HG03066 (cell line): ENCODE results near the gene ZNF384.

Experiments
- ATAC-seq: cut with Tn5 transposase; IDR thresholded peaks from one replicate; pipeline ENCODE4 v1.9.1; 2021; ENCODE audit warnings: low read depth; ENCODE audit not compliant: unreplicated experiment

The ZNF384 gene

DNA sequence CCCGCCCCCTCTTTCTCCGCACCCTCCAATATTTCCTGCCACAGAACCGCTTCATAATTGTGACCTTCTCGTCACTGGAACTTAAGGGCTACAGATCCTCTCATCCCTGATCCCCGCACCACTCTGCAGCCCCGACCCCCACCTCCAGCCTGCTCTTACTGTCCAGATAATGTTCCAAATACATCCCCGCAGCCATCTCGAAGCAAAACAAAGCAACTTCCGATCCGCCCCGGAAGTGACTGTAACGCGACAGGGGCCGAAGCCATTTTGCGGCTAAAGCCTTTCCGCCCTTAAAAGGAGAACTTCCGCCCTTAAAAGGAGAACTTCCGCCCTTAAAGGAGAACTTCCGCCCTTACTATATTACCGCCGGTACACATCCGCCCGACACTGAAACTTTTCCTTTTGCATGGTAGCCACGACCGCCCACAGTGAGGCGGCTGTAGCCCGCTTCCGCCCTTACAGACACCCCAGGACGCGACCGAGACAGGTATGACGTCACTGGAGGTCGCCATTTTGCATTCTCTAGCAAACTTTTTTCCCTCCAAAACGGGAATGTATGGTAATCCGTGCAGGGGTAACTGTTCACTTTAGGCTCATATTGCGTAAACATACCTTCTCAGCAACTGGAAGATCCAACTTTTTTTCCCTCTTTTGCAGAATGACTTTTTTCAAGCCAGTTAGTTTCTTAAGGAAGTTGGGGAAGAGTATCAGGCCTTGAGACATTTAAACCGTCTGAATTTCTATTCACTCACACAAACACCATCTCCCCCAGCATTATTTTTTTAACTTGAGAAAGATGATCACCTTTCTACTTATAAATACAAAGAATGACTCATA is 26.1 kb downstream of the ZNF384 start, which contains the start of gene ING4:
Gene ING4 (minus strand): TSS at position 214 of the 837 bp plus-strand sequence. CDS start 18 bp downstream, at position 196.
- ATAC-seq = peak; percentile 99

DNA sequence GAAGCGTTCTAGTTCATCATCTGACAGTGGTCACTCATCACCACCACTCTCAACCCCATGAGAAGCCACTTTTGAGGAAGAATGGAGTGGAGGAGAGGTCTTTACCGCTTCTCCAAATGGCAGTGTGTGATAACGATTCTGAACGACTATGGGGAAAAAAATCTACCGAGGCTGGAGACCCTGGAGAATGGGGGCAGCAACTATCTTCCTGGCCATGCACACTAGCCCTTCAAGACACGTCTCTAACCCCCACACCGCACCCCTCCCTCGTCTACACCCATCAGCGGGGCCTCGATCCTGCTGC is 26.6 kb downstream of the ZNF384 start:
- peak; percentile 29 for ATAC-seq

DNA sequence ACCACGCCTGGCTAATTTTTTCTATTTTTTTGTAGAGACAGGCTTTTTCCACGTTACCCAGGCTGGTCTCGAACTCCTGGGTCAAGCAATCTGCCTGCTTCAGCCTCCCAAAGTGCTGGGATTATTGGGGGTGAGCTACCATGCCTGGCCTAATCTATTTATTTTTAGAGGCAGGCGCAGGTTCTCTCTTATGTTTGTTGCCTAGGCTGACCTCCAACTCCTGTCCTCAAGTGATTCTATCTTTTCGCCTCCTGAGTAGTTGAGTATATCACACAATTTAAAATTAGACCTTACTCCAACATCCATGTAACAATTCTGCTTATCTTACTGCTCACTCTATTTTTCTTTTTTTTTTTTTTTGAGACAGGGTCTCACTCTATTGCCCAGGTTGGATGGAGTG is 35.2 kb downstream of the ZNF384 start:
- no peak for ATAC-seq

DNA sequence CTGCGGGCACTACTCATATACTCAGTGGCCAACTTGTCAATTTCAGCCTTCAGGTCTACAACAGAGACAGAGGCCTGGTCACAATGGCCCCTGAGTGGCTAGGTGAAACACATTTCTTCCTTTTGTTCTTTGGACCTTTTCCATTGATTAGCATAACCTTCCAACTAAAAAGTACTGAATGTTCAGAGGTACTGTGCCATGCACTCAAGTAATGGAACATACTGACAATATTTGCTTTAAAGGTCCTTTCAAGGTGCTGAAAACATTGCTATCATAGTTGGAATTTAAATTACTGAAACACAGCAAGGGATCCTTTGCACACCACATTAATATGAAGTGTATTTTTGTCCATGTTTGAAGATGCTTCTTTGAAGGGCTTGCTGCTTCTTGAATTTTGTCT is 35.8 kb downstream of the ZNF384 start:
- no peak for ATAC-seq

DNA sequence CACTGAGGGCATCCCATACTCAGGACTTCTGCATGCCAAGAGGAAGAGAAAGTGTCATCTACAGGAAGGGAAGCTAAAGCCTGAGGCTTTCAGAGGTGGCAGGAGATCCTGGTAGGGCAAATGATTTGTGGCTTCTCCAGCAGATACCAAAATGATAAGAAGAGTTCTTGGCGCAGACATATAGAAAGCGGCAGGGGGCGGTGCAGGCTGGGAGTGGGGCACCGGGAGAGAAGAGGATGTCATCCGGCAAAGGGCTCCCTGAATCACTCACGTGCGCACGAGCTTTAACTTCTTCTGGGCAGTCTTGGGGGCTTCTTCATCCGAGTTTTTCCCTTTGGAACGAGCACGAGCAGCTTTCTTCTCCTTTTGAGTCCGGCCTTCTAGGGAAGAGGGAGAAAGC is 36.8 kb downstream of the ZNF384 start:
- no peak for ATAC-seq

DNA sequence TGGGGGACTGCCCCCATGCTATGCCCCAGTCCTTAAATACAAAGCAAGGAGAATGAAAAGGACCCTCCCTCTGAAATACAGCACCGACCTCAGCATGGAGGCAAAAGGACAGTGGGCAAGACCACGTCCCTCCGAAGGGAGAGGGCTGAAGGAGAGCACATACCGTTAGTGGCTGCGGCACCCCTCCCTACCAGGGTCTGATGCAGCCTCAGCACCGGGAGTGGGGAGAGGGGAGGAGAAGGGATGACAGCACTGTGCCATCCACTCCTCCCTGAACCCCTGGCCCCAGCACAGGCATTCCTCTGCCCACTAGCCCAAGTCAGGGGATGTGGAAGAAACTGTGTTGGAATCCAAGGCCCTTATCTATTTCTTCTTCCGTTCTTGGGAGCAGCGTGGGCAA is 38.3 kb downstream of the ZNF384 start:
- ATAC-seq = no peak

DNA sequence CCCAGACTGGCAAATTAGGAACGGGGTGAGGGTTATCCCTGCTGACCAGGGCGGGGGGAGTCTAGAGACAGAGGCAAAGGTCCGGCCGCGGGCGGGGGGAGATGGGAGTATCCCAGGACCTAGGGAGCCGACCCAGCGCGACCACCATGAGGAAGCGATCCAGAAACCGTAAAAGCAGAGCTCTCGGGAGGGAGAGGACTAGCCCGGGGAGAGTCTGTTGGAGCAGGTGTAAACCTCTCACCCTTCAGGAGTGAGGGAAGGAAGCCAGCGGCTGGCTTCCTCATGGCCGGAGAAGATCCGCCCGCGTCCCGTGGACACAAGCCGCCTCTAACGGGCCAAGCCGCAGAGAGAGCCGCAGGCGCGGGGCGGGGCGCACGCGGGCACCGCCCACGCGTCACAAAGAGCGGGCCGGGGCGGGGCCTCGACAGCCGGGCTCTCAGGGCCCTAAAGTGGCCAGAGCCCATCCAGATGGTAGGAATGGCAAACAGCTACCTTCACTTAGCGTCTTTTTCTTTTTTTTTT is 42.0 kb downstream of the ZNF384 start, which contains the start of gene ACRBP:
Gene ACRBP (minus strand): TSS at position 350 of the 522 bp plus-strand sequence. CDS start 66 bp downstream, at position 284.
- ATAC-seq = no peak

DNA sequence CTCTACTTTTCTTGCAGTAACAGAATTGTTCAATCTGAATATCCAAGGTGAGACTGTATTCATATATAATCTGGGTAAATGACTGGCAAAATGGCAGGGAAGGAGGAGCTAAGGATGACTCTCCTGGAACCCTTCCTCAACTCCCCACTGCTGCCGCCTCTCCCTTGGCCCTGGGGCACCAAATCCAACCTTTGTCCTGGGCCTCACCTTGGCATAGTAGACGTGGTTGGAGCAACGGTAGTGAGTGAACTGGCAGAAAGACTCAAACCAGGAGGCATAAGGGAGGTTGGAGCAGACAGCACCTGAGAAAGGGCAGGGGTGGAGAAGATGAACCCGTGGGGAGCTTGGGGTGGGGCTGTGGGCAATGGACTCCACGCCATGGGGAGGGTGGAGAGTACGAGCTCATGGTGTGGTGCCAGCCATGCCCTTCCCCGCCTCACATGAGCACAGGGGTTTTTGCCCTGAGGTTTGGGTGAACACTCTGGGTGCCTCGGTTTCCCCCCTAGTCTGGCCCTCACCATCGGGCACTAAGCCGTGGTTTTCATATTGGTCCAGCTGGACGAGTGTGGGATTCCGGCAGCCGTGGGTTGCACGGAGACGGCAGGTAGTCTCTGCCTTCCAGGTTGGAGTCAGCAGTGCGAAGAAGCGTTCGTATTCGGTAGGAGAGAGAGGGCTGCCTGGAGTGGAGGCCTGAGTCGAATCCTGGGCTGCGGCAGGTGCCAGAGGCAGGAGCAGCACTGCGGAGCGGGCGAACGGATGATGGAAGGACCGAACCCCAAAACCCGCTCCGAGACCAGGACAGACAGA is 42.7 kb downstream of the ZNF384 start:
- no peak for ATAC-seq

DNA sequence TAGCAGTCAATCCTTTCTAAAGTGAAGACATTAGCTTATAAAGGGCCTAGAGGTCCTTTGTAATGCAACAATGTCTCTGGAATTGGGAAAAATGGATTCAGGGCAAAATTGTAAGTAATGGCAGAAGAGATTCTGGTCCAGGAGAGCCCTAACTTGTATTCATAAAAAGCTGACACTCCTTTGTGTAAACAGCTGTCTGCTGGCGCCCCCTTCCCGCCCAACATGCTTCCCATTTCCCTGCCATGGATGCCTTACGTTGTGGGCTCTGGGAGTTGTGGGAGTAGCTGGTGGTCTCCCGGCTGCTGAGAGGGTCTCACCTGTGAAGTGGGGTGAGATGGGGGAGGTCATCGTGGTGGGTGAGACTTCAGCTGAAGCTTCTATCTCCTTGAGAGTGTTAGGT is 44.3 kb downstream of the ZNF384 start:
- ATAC-seq = no peak

DNA sequence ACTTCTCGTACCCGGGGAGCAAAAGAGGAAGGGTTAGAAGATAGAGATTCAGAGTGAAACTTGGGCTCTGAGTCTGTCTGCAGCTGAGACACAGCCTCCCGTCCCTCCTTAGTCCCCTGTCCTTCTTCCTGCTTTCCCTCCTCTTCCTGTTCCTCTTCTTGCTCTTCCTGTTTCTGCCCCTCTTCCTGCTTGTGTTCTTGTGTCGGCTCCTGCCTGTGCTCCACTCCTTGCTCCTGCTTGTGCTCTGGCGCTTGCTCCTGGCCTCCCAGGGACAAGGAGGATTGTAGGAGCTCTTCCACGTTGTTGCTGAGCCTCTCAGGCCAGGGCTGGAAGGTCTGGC is 44.9 kb downstream of the ZNF384 start:
- ATAC-seq = no peak

DNA sequence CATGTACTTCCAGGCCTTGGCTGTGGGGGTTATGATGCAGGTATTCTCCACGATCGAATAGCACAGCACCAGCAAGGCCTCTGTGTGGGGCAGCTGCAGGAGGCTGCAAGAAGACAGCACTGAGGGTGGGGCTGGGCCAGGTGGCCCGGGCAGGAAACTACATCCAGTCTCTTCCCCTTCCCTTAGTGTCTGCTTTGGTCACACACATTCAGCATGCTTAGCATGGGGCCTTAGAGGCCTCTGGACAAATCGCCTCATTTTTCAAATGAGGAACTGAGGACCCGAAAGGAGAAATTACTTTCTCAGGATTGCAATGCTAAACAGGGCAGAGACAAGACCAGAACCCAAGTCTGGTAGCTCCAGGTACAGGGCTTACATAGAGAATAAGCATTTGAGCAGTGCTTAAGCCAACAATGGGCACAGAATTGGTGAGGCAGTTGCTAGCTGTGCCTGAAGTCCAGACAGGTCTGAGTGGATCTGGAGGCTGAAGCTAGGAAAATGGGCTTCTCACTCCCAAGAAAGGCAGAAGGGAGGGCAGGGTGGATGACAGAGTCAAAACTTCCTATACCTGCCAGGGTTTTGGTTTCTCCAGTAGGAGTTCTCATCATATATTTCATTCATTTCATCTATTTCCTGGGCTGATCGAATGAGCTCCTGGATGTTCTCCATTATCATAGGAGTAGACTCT is 45.5 kb downstream of the ZNF384 start:
- ATAC-seq = no peak

DNA sequence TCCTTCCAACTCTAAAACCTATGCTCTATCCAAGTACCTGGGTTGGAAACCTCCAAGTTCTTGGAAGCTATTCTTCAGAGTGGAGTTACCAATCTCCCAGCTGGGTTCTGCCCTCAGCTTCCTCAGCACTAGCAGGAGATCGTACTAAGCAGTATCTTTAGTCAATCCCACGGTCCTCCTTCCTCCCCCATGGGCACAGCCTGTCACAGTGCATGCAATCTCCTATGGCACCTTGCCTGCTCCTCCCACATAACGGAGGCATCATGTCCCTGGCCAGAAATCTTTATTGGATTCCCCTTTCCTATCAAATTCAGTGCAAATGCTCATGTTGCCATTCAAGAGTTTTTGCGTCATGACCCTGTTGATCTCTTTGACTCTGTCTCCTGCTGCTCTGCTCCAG is 48.0 kb downstream of the ZNF384 start:
- ATAC-seq = no peak

DNA sequence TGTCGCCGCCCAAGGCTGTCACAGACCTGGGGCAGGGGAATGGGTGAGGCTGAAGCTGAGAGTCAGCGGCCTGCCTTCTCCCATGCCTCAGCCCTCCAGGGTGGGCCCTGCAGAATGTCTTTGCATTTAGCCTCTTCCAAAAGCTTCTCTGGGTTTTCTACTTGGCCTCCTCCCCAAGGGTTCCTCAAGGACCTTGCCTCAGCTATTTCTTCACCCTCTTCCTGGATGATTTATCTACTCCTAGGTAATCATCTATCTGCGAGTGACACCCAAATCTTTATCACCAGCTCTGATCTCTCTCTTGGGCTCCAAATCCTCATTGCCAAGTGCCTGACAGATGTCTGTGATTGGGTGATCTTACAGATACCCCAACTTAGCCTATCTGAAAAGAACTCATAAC is 48.7 kb downstream of the ZNF384 start:
- no peak for ATAC-seq

DNA sequence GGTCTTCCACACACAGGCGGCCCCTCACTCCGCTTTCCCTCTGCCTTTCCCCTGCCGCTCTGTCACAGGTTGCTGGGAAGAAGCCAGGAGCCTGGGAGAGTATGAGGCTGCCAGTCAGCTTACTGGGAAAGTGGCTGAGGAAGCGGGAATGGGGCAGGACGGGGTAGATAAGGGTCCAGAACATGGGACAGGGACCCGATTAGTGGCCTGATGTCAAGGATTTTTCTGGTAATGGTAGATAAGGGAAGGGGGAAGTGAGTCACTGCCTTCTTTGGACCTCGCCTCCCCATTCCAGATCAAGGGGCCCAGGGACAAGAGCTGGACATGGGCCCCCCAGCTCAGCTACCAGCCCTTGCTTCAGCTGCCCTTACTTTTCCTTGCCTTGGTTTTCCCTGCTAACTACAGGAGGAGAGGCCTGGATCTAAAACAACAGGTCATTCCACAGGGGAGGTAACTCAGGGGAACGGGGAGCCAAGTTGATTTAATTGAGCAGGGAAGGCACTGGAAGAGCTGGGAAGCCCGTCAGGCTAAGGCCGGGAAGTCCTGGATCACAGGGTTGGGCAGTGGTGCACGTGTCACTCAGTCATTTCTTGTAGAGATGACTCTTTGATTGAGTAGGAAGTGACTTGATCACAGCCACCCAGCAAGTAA is 49.9 kb downstream of the ZNF384 start:
- ATAC-seq = no peak

DNA sequence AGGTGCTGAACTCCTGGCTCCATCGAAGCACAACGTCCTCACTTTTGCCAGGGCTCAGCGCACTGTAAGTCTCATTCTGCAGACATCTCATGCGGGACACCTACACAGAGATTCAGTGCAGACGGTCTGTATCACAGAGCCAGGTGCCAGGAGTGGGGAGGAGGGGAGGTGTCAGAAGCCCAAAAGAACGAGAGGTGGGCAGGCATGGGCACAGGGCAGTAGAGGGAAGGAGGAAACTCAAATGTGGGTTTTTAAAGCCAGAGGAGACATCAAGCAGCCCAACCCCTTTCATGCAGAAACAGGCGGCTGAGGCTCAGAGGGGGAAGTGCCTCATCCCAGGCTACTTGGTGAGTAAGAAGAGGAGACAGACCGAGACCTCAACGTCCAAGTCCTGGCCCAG is 50.9 kb downstream of the ZNF384 start:
- no peak for ATAC-seq

DNA sequence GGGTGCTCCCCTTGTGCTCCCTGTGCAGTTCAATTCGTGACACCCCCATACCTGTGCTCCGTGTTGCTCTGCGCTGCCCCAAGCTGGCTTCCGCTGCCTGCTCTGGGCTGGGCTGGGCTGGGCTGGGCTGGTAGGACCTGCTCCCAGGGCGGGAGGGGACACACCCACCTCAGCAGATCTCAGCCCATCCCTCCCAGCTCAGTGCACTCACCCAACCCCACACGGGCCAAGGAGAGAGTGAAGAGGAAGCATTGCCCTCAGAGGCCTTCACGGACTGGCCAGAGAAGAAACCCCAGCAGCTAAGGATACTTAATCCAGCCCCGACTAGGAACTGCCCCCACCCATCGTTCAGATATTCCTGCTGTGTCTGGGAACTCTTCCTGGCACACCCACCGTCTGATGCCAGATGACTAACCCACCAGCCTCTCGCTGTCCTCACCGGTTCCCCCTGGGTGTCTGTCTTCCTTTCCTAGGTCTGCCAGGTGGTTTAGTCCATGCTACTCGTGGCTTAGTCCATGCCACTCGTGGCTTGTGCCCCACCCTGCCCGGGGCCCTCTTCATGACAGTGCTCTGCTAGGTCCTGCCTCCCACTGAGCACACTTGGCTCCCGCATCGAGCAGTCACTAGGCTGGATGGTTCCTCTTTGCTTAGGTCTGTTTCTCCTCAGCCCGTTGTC is 53.2 kb downstream of the ZNF384 start, which contains the start of gene LPAR5:
Gene LPAR5 (minus strand): TSS at position 104 of the 676 bp plus-strand sequence. CDS start 14,711 bp downstream, outside the sequence.
- ATAC-seq = peak; percentile 44

DNA sequence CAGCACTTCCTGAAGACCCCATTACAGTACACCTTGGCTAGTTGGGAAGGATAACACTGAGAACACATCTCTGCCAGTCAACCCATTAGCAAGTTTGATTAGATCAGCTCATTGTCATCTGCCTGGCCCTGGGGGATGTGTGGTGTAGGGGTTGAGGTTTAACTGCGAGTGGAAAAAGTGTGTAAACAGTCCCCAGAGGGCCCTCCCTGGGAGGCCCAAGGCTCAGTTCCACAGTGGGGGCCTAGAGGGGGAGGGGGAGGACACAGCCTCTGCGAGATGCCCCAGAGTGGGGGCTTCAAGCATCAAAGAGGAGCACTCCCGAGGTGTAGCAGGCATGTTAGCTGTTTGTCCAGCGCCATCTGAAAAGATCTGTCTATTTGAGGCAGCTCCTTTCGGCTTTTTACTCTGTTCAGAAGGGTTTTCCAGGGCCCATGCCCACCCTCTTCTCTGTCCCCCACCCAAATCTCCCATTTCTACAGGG is 53.8 kb downstream of the ZNF384 start:
- no peak for ATAC-seq

DNA sequence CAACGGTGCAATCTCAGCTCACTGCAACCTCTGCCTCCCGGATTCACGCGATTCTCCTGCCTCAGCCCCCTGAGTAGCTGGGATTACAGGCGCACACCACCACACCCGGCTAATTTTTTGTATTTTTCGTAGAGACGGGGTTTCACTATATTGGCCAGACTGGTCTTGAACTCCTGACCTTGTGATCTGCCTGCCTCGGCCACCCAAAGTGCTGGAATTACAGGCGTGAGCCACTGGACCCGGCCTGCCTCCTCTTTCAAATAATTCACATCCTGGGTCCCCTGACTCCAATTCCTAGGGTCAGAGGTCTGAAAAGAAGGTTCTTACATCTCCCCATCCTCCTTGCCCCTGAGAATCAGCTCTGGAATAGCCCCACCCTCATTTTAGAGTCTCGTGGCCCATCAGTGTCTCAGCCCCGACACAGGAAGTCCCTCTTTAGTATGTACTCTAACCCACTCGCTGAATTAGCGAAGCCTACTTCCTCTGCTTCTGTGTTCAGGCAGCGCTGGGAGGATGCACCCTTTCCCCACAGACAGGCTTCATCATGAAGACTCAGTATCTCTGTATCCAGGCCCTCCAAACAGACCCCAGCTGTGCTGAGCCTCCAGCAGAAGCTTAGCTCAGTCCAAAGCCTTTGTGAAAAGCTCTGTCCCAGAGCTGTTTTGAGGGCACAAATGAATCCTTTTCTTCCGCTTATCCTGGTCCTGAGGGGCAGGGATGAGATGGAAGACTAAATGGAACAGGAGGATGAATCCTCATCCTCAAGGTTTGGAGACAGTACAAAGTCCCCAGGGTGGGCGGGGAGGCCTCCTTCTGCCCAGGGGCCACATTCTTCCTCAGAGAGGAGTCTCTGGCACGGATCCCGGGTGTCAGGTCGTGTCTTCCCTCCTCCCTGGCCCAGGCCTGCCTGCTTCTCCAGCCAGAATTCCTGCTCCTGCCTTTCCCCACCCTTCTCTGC is 56.9 kb downstream of the ZNF384 start:
- ATAC-seq = peak; percentile 51

DNA sequence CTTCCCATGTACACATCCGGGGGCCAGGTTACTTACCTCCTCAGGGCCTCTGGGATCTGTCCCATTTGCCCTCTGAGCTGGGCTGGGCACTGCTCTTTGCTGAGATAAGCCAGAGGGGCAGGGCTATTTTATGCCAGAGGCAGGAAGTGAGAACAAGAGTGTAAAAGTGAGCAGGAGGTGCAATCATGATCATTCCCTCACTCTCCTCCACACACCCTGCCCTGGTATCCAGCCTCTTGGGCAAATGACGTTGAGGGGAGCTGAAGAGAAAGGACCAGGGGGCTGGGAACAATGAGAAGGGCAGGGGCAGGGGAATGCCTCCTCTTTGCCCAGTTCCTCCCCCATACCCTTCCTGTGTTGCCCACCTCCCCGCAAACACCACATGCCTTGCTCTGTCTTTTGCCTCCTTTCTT is 57.6 kb downstream of the ZNF384 start:
- no peak for ATAC-seq
